Measurements from ENCODE around the gene DYRK1A.
"Not testable (repeated sequence)": the region's sequence is repeated elsewhere in the genome, so short reads cannot be mapped to it uniquely, and the experiment has no call there.

DYRK1A gene

GRCh38 chr21:37547615-37548200, 181.1 kb downstream of the DYRK1A start:
- no peak for DNase-seq (ENCODE audit: low read depth in 1 of 2, low spot score in 1 of 2)

GRCh38 chr21:37548521-37548981, 182.0 kb downstream of the DYRK1A start:
- DNase-seq (ENCODE audit: low read depth in 1 of 2, low spot score in 1 of 2) = no peak

GRCh38 chr21:37549730-37550129, 183.2 kb downstream of the DYRK1A start:
- not testable (repeated sequence) for DNase-seq (ENCODE audit: low read depth in 1 of 2, low spot score in 1 of 2)

GRCh38 chr21:37550157-37550556, 183.6 kb downstream of the DYRK1A start:
- no peak for DNase-seq (ENCODE audit: low read depth in 1 of 2, low spot score in 1 of 2)

GRCh38 chr21:37550618-37551330, 184.2 kb downstream of the DYRK1A start:
- DNase-seq (ENCODE audit: low read depth in 1 of 2, low spot score in 1 of 2) = no peak

GRCh38 chr21:37551331-37551992, 184.9 kb downstream of the DYRK1A start:
- no peak for DNase-seq (ENCODE audit: low read depth in 1 of 2, low spot score in 1 of 2)

- DNase-seq (ENCODE audit: low read depth in 1 of 2, low spot score in 1 of 2) = no peak
These were observed 185.4 kb downstream of the DYRK1A start for GRCh38 chr21:37551993-37552355.

- no peak for DNase-seq (ENCODE audit: low read depth in 1 of 2, low spot score in 1 of 2)
These were observed 186.0 kb downstream of the DYRK1A start for GRCh38 chr21:37552496-37553029.

- no peak for DNase-seq (ENCODE audit: low read depth in 1 of 2, low spot score in 1 of 2)
These were observed 186.5 kb downstream of the DYRK1A start for GRCh38 chr21:37553078-37553481.

GRCh38 chr21:37554661-37555379, 188.2 kb downstream of the DYRK1A start:
- DNase-seq (ENCODE audit: low read depth in 1 of 2, low spot score in 1 of 2) = no peak

GRCh38 chr21:37555672-37556261, 189.2 kb downstream of the DYRK1A start:
- no peak for DNase-seq (ENCODE audit: low read depth in 1 of 2, low spot score in 1 of 2)

GRCh38 chr21:37557261-37557950, 190.8 kb downstream of the DYRK1A start:
- DNase-seq (ENCODE audit: low read depth in 1 of 2, low spot score in 1 of 2) = no peak

- no peak for DNase-seq (ENCODE audit: low read depth in 1 of 2, low spot score in 1 of 2)
These were observed 192.2 kb downstream of the DYRK1A start for GRCh38 chr21:37558676-37559211.

GRCh38 chr21:37560385-37560784, 193.8 kb downstream of the DYRK1A start:
- no peak for DNase-seq (ENCODE audit: low read depth in 1 of 2, low spot score in 1 of 2)

GRCh38 chr21:37561506-37561905, 194.9 kb downstream of the DYRK1A start:
- DNase-seq (ENCODE audit: low read depth in 1 of 2, low spot score in 1 of 2) = no peak

GRCh38 chr21:37561941-37562919, 195.7 kb downstream of the DYRK1A start:
- DNase-seq (ENCODE audit: low read depth in 1 of 2, low spot score in 1 of 2) = no peak

- DNase-seq (ENCODE audit: low read depth in 1 of 2, low spot score in 1 of 2) = no peak
These were observed 196.5 kb downstream of the DYRK1A start for GRCh38 chr21:37562920-37563640.

GRCh38 chr21:37563641-37564340, 197.2 kb downstream of the DYRK1A start:
- peak; percentile 69 to 87 for DNase-seq (ENCODE audit: low read depth in 1 of 2, low spot score in 1 of 2)

All from activated CD4-positive, alpha-beta T cell treated with anti-CD3 and anti-CD28 coated beads, Interleukin-2, amount 50 U/mL, for 24 hours (primary cell).